HG03039 (cell line): Measurements from ENCODE around the gene CFAP65.

ENCODE experiments used
- ATAC-seq: cut with Tn5 transposase; IDR thresholded peaks from one replicate; pipeline ENCODE4 v1.9.1; 2021; ENCODE audit warnings: mild to moderate bottlenecking, moderate library complexity; ENCODE audit not compliant: unreplicated experiment

CFAP65 gene

GRCh38 chr2:218993345-218994315 lies 47.7 kb downstream of the CFAP65 start, which contains the start of gene CRYBA2:
Gene CRYBA2, minus strand, starts transcription at chr2:218993422. Its CDS starts 246 bp downstream, at chr2:218993176.
- no peak for ATAC-seq

DNA sequence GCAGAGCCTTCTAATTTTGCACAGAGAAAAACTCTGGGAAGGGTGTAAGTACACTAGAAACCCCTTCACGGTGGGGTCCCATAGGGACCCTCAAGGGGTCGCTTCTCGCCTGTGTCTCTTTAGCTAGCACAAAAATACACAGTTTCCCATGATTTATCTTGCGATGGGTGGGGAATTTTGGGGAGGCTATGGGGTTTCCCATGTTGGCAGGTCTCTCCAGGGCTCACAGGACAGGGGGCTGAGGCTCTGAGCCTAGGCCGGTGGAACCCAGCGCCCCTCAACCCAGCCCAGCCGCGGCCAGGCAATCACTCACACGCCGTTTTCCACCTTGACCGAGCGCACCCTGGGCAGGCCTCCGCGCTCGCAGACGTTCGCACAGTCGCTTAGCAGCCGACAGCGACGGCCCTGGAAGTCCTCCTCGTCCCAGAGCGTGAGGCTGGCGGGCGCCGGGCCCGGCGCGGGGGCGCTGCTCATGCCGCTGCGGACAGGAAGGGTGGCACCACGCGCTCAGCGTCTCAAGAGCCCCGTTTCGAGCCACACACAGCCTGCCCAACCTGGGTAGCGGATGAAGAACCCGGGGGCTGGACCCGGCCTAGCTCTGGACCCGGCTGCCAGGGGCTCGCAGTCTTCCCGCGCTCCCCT lies 48.5 kb downstream of the CFAP65 start:
- ATAC-seq = no peak

DNA sequence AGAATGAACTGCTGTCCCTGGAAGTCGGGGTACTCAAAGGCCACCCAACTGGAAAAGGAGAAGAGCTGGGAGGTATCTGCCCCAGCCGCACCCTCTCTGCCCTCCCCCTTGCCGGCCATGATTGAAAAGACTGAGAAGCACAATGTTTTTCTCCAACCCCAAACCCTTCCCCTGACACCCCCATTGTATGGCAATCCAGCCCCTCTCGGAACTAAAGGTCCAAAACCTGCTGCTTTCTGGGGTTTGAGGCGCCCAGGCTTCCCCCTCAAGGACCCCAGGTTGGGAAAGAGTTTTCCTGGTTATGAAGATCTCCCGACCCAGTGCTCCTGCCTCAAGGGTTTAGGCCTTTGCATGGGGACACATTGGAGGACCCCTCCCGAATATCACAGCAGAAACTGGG lies 49.1 kb downstream of the CFAP65 start:
- ATAC-seq = no peak

DNA sequence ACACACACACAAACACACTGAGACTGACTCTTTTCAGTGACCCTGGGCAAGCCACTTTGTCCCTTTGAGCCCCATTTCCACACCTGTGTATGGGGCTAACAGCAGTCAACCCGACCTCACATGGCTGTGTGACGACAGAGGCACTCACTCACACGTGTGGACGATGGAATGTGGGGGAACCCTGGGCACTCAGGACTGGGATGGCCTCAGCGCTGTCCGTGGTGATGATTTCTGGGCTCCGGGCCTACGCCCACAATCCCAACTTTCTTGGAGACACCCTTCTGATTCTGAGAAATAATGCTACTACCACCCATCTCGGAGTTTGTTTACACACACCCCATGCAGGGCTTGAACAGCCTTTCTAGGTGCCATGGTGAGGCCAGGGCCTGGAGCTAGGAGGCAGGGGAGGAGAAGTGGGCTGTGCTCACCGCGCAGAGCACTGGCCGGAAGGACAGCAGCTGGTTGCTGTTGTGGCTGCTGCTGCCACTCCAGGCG lies 49.6 kb downstream of the CFAP65 start:
- no peak for ATAC-seq

GRCh38 chr2:218990612-218991011 lies 50.7 kb downstream of the CFAP65 start:
- no peak for ATAC-seq

- ATAC-seq = no peak
These were observed 51.3 kb downstream of the CFAP65 start for GRCh38 chr2:218990052-218990451.

DNA sequence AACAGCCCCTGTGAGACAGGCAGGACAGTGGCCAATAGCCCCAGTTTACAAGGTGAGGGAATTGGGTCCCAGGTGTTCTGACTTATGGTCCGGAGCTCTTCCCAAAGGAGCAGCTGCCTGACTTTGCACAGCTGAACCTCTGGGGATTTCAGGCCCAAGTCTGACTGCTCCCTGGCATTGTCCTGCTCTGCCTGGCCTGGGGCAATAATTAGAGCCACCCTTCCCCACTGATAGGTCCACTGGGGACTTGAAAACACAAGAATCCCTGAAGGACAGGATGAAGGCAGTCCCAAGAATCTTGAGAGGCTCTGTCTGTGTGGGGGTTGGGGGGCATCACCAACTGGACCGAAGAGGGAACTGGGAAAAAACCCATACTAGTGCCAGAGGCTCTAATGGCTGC lies 52.7 kb downstream of the CFAP65 start:
- ATAC-seq = no peak

DNA sequence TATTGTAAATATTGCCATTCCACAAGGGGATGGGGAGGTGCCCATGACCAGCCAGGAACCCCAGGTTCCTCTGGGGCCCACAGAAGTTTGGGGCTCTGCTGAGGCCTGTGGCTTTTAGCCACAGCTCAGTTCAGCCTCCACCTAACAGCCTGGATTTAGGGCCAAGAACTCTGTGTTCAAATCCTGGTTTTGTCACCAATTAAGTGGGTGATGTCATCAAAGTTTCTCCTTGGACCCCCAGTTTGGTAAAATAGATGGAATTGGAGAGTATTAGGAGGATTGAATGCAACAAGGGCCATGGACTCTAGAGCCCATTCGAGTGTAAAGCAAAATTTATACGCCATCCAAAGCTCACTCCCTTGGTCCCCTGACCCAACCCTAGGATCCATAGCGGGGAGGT lies 53.2 kb downstream of the CFAP65 start:
- ATAC-seq = no peak

GRCh38 chr2:218986148-218986761 lies 55.1 kb downstream of the CFAP65 start:
- ATAC-seq = no peak

GRCh38 chr2:218985325-218986091 lies 55.8 kb downstream of the CFAP65 start:
- no peak for ATAC-seq

DNA sequence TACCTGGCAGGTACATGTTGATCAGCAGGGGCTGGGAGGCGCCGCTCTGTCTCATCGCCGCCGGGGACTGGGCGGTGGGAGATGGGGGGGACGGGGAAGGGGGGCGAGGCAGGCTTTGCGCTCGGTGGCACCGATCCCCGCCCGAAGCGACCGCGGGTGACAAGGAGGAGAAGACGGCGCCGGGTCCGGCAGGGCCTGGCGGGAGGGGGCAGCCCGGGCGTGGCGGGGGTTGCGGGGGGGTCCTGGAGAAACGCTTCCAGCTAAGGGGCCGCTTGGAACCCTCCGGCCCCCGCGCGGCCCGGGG lies 56.3 kb downstream of the CFAP65 start, which contains the start of gene FEV:
FEV (minus strand) TSS at position 164 of the 304 bp plus-strand sequence; CDS start at position 55, 109 bp downstream.
- ATAC-seq = no peak

- no peak for ATAC-seq
These were observed 56.9 kb downstream of the CFAP65 start for GRCh38 chr2:218984239-218985020.

DNA sequence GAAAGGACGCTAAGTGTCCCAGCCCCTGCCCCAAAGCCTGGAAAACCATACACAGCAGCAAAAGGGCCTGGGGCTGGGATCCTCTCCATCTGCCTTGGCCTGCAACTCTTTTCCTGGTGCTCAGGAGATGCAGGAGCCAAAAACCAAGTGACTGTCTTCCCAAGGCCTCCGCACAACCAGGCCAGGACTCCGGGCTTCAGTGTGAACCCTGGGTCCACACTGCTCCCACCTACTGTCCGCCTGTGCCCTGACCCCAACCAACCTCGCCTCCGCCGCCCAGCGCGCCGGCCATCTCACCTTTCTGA lies 57.4 kb downstream of the CFAP65 start:
- no peak for ATAC-seq

GRCh38 chr2:218983263-218983933 lies 57.9 kb downstream of the CFAP65 start:
- ATAC-seq = no peak

- no peak for ATAC-seq
These were observed 58.6 kb downstream of the CFAP65 start for GRCh38 chr2:218982586-218983262.

DNA sequence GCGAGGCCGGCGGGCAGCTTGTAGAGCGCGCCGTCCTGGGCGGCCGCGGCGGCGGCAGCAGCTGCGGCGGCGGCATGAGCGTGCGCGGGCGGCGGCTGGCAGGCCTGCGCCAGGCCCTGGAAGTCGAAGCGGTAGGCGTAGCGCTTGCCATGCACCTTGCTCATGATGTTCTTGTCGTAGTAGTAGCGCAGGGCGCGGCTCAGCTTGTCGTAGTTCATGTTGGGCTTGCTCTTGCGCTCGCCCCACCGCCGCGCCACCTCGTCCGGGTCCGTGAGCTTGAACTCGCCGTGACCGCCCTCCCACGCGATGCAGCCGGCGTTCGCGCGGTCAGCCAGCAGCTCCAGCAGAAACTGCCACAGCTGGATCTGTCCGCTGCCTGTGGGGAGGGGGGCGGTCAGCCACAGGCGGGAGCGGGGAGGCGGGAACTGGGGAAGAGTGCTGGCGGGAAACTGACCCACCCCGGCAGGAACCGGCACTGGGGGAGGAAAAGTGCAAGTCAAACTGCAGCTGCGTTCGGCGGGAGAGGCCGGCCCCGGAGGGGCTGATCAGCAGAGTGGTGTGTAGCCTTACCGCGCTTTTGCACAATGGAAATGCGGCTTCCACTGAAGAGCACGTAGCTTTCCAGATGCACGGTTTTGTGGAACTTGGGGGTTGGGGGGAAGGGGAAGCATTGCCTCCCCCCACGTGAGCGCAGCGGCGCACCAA lies 59.3 kb downstream of the CFAP65 start:
- ATAC-seq = no peak

DNA sequence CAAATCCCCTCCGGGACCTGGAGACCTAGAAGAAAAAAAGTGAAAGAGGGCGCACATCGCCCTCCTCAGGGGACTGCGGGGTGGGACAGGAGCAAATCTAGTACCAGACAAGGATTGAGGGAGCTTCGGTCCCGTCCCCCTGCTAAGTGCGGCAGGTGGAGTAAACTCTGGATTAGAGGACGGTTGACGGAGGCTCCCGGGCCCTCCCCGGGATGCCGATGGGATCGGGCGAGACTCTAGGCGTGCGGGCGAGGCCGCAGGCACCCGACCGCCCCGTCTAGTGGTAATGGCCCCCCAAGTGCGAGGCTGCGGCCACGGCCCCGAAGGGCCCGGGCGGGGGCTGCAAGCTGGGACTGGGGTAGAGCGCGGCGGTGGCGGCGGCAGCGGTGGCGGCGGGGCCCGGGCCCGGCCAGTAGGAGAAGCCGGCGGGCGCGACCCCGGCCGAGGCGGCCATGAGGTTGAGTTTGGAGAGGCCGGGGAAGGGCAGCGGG lies 59.9 kb downstream of the CFAP65 start:
- no peak for ATAC-seq

DNA sequence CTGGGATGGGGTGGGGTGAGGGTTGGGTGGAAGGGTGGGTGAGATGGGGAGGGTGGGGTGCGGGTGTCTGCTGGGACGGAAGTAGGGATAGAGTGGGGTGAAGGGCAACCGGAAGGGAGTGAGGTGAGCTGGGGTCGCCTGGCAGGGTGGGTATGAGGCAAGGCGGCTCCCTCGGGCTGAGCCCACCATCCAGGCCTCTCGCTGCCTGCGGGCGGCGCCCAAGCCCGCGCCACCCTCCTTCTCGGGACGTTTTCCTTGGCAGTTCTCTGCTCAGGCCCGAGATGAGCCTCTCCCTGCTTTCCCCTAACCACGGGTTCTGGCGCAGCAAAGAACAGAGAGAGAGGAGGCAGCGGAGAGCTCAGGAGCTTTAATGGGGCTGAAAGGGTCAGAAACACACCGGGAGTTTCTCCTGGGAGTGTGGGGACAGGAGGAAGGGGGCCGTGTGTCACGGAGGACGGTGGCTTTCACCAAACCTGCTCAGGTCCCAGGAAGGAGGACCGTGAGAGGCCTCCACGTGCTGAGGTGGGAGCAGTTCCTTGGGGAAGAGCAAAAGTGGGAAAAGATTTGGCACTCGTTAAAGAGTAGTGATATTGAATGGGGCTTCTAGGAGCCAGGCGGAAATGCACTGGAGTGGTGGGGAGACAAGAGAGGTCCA lies 60.5 kb downstream of the CFAP65 start:
- ATAC-seq = no peak
